Heart left ventricle (tissue), 13 donors: ENCODE measurements around the gene CFAP69.

ENCODE experiments used
- CTCF ChIP-seq, 12 donors: fragments of 200-600 bp; sonication (generic) in 4 of 12; IDR thresholded peaks; one replicate each; pipeline versions ENCODE4 v1.5.0 to v1.8.0; 2018 to 2022; ENCODE audit warnings: antibody characterized with exemption in 12 of 12, mild to moderate bottlenecking in 5 of 12
- POLR2A ChIP-seq, 2 donors: fragments of 450-650 bp; IDR thresholded peaks; one replicate each; pipeline ENCODE4 v1.6.1; 2017; ENCODE audit warnings: antibody characterized with exemption in 2 of 2, mild to moderate bottlenecking in 2 of 2, moderate library complexity in 2 of 2
- donor health status: ischemic (EF 13 %, LVEDD 7.1; RV severe dilation, severe dysfunction).
- donor health status: DM: no; HTN: yes; CAD: no.
- donor health status: DM: no; HTN: no; CAD: no.
- donor health status: ischemic (EF 25% LVEDD 6.9; RV normal size, moderate dysfunction).
- donor health status: ischemic (EF 25% LVEDD 5.7; RV mildly dilated, moderate dysfunction).
- donor health status: ischemic (EF 35%, LVEDD 5.7; RV mildly dilated, moderate dysfunction).
- donor health status: nonischemic (EF 11% LVEDD 7.7; RV severe dilation, severe dysfunction).
- donor health status: DM: yes; HTN: yes; CAD: no.
- donor health status: PGD.
- donor health status: ischemic (EF 29% LVEDD 5.4; RV normal size, mild dysfunction).
- donor health status: nonischemic (EF 23%, LVEDD 6.1; RV moderate dilation, normal function).

DNA sequence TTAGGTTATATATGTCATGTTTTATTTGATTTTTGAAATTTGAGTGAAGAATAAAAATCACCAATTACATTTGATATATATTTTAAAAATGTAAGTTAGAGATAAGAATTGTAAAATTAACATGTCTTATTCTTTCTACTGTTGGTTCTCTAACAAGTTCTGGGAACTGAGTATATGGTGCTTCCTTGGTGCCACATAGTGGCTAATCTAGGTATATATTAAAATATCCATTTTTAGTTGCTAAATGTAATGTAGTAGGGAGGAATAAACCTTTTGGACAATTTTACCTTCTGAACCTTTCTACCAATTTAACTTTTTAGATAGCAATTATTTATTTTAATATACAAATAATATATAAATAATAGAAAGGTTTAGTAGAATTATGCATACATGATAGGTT is 17.5 kb downstream of the CFAP69 start:
- TF ChIP-seq CTCF (IDR thresholded peaks at IDR 0.05): peak in 11 of 12 donors; percentile 26 to 61 (median 40)
- no peak for TF ChIP-seq POLR2A (IDR thresholded peaks at IDR 0.05)
